A549 (cell line): ENCODE data around the gene AKT1S1.

Source experiments
- CTCF ChIP-seq: fragments of >200 bp; sonication (Bioruptor Twin); formaldehyde crosslinking; IDR thresholded peaks from 3 replicates; pipeline ENCODE4 v1.5.1; 2016
- HDAC2 ChIP-seq: fragments of 200-600 bp; sonication (generic); IDR thresholded peaks from 2 replicates; pipeline ENCODE4 v1.6.1; 2016
- JUNB ChIP-seq: fragments of >200 bp; sonication (Bioruptor Twin); formaldehyde crosslinking; IDR thresholded peaks from 2 replicates; pipeline ENCODE4 v1.6.1; 2016
- KDM1A ChIP-seq: fragments of 200-600 bp; sonication (generic); IDR thresholded peaks from 2 replicates; pipeline ENCODE4 v1.6.1; 2016; ENCODE audit warnings: low read depth, mild to moderate bottlenecking
- NR3C1 ChIP-seq: fragments of >200 bp; sonication (Bioruptor Twin); formaldehyde crosslinking; IDR thresholded peaks from 3 replicates; pipeline ENCODE4 v1.6.1; 2017
- RNF2 ChIP-seq: fragments of 200-600 bp; sonication (generic); IDR thresholded peaks from 2 replicates; pipeline ENCODE4 v1.6.1; 2016; ENCODE audit warnings: low read depth, mild to moderate bottlenecking, antibody characterized with exemption, moderate library complexity, borderline replicate concordance

- TF ChIP-seq CTCF (no peak), HDAC2 (no peak), RNF2 (no peak), NR3C1 (no peak), KDM1A (no peak), JUNB (no peak)
Observed at GRCh38 chr19:49894011-49894664, 17.0 kb upstream of the AKT1S1 start.
